Ovary (tissue), 3 donors: ENCODE results near the gene FGF10.

Source experiments
- EP300 ChIP-seq: sonication (generic); formaldehyde crosslinking; IDR thresholded peaks from one replicate; pipeline ENCODE4 v1.6.1; 2017; ENCODE audit warnings: antibody characterized with exemption
- POLR2A ChIP-seq: fragments of 450-650 bp; IDR thresholded peaks from one replicate; pipeline ENCODE4 v1.6.1; 2017; ENCODE audit warnings: antibody characterized with exemption, mild to moderate bottlenecking, moderate library complexity
- TF ChIP-seq, protein P1 (sequence below), 3 donors: fragments of 450-650 bp in 2 of 3; fragments of 200-600 bp in 1 of 3; IDR thresholded peaks; one replicate each; pipeline versions ENCODE4 v1.5.1 to v1.8.0; 2016 to 2022; ENCODE audit warnings: antibody characterized with exemption in 3 of 3, mild to moderate bottlenecking in 1 of 3
- donor health status: DM: no; HTN: no; CAD: no.

DNA sequence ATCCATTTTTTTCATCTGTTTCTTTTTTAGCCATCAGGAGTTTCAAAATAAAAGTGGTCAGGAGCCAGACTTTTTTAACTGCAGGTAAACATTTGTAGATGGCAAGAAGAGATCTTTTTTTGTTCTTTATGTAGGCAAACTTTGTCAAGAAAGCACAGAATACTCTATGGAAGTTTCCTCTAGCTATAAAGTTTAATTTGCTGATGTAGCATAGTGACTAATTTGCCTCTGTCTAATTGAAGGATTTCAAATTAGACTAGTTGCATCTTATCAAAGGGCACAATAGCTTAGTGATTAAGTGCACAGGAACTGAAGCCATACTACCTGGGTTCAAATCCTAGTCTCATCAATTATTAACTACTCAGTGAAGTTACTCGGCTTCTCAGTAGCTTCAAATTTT, 22.0 kb downstream of the FGF10 start:
- TF ChIP-seq POLR2A = no peak
- TF ChIP-seq, protein P1, sequence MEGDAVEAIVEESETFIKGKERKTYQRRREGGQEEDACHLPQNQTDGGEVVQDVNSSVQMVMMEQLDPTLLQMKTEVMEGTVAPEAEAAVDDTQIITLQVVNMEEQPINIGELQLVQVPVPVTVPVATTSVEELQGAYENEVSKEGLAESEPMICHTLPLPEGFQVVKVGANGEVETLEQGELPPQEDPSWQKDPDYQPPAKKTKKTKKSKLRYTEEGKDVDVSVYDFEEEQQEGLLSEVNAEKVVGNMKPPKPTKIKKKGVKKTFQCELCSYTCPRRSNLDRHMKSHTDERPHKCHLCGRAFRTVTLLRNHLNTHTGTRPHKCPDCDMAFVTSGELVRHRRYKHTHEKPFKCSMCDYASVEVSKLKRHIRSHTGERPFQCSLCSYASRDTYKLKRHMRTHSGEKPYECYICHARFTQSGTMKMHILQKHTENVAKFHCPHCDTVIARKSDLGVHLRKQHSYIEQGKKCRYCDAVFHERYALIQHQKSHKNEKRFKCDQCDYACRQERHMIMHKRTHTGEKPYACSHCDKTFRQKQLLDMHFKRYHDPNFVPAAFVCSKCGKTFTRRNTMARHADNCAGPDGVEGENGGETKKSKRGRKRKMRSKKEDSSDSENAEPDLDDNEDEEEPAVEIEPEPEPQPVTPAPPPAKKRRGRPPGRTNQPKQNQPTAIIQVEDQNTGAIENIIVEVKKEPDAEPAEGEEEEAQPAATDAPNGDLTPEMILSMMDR (IDR thresholded peaks at IDR 0.05) = no peak
- TF ChIP-seq EP300 = no peak
